Mesodermal cell (in vitro differentiated cells): ENCODE data around the gene STXBP6.

Experiments used
- H3K27ac ChIP-seq: 2 replicates; pipeline ENCODE4 v1.7.0; 2013; ENCODE audit warnings: mild to moderate bottlenecking, low read depth, low read length, moderate library complexity; ENCODE audit not compliant: severe bottlenecking
- H3K36me3 ChIP-seq: 2 replicates; pipeline ENCODE4 v1.7.1; 2013; ENCODE audit warnings: mild to moderate bottlenecking, low read length, moderate library complexity; ENCODE audit not compliant: control insufficient read depth, insufficient read depth
- H3K4me1 ChIP-seq: one replicate; pipeline ENCODE4 v1.7.1; 2013; ENCODE audit warnings: mild to moderate bottlenecking, low read length; ENCODE audit not compliant: insufficient read depth, control insufficient read depth, poor library complexity, severe bottlenecking
- H3K4me3 ChIP-seq: 2 replicates; pipeline ENCODE4 v1.7.0; 2013; ENCODE audit warnings: low read length, control low read depth, mild to moderate bottlenecking; ENCODE audit not compliant: insufficient read depth, poor library complexity, severe bottlenecking; ENCODE audit errors: extremely low read depth
- H3K9me3 ChIP-seq: 2 replicates; pipeline ENCODE4 v1.7.1; 2013; ENCODE audit warnings: mild to moderate bottlenecking, low read length, moderate library complexity; ENCODE audit not compliant: control insufficient read depth
- WGBS, 2 experiments: methylation state at CpG; one replicate each; pipeline ENCODE4 v1.1.5; 2013; ENCODE audit warnings: missing lambda C conversion rate in 2 of 2; ENCODE audit not compliant: insufficient coverage in 2 of 2; 5-methylcytosine and 5-hydroxymethylcytosine counted together

STXBP6 gene

DNA sequence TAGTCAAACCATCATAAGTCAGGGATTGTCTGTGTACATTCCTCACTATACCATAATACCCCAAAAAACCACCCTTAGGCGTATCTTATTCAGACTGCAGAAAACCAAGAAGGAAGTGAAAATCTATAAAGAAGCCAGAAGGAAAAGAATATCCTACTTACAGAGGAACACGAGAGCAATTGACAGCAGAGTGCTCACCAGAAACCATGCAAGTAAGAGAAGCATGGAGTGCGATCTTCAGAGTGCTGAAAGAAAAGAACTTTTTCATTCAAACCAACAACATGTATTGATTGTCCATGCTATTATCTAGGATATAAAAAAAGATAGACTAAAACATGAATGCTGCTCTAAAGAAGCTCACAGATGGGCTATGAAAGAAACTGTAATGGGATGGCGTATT is 50.8 kb downstream of the STXBP6 start:
- Histone ChIP-seq H3K27ac (no peak overlapping the region), H3K4me3 (no peak overlapping the region), H3K4me1 (peaks cover 17% of the 10 kb centered on the region), H3K9me3 (peaks cover 6% of the 10 kb centered on the region), H3K36me3 (no peaks in the 10 kb centered on the region)
- 90 to 100% methylated on average over 1 of the region's 4 CpGs for WGBS, 2 experiments

DNA sequence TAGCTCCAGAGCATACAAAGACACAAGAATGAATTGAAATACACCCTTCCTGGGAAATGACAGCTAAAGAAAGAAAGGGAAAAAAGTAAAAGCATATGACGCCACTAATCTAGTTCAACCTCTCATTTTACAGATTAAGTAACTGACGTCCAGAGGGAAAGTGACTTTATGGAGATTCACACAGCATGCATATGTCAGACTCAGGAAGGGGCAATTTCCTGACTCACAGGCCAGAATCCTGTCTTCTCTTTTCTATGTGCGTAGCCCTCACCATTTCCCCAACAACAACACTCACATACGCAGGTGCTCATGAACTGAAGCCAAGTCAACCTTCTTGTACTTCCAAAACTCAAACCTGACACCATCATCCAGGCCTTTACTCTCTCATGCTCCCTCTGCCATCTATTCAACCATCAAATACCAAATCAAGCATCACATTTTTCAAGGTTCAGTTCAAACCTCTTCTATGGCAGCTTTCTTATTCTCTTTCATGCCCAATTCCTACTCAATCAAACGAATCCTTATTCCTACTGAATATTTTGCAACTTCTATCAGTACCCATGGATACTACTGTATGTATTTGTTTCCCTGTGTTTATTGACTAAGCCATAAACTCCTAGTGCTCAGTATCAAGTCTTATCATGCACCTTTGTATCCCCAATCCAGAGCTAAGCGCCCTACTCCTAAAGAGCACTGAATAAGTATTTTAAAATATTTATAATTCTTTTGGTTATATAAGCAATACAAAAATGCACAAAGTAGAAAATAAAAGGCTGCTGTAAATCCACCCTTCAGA is 52.8 kb downstream of the STXBP6 start:
- Histone ChIP-seq H3K9me3 (peaks cover 6% of the 10 kb centered on the region), H3K36me3 (no peaks in the 10 kb centered on the region), H3K4me3 (no peak overlapping the region), H3K4me1 (peaks cover 13% of the 10 kb centered on the region), H3K27ac (no peak overlapping the region)
- 95 to 96% methylated on average over 3 of the region's 6 CpGs for WGBS, 2 experiments

DNA sequence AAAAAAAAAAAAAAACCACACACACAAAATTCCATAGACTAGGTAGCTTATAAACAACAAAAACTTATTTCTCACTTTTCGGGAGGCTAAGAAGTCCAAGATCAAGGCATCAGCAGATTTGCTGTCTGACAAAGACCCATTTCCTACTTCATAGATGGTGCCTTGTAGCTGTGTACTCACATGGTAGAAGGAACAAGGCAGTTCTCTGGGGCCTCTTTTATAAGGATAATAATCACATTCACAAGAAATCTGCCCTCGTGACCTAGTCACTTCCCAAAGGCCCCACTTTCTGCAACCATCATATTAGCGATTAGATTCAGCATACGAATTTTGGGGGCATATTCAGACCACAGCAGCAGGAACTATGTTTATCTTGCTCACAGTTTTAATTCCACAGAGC is 54.9 kb downstream of the STXBP6 start:
- H3K4me3 ChIP-seq: no peak overlapping the region
- H3K27ac ChIP-seq: no peak overlapping the region
- peaks cover 7% of the 10 kb centered on the region for H3K4me1 ChIP-seq
- H3K9me3 ChIP-seq: peaks cover 6% of the 10 kb centered on the region
- H3K36me3 ChIP-seq: peaks cover 2% of the 10 kb centered on the region
- WGBS, 2 experiments: 100% methylated on average over 2 to 4 of the region's 4 CpGs

DNA sequence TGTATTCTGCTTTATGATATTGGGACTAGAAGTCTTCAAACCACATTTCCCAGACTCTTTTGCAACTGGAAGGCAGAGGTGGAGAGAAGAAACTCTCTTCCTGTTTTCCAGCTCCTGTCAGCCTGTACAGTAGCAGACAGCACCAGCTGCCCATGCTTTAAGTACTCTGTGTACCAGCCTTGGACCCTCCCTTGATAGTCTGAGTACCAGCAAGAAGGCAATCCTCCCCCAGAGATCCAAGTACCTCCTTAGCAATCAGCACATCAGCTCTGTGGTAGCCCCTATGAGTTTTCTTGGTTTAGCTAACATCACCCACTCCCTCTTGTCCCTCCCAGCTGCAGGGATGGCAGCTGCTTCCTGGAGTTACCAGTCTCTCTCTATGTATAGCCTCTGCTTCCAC is 56.3 kb downstream of the STXBP6 start:
- H3K36me3 ChIP-seq: peaks cover 9% of the 10 kb centered on the region
- no peak overlapping the region for H3K27ac ChIP-seq
- H3K9me3 ChIP-seq: no peaks in the 10 kb centered on the region
- H3K4me3 ChIP-seq: no peak overlapping the region
- H3K4me1 ChIP-seq: peaks cover 3% of the 10 kb centered on the region

DNA sequence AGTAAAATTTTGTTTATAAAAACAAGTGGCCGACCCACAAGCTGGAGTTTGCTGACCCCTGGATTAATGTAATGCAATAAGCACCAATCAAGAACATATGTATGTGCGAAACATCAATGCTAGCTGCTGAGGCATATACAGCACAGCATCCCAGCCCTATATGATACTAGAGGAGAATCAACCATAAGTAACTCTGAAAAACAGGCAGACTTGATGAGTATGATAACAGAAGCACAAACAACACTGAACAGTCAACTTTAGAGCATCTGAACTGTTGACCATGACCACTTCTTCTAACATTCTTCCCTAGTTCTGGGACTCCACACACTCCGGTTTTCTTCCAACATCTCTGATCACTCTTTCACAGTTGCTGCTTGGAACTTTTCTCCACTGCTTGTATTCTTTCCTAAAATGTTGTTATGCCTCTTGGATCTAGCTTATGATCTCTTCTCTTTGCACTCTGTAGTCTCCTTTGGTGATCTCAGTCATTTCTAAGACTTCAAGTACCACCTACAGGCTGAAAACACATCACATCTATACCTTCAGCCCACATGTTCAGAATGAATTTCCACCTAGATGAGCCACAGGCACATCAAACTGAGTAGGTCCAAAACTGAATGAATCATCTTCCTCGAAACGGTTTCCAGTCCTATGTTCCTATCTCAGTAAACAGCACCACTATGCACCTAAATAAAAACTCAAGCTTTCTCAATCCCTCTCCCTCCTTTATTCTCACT is 57.2 kb downstream of the STXBP6 start:
- Histone ChIP-seq H3K9me3 (no peaks in the 10 kb centered on the region), H3K4me3 (no peak overlapping the region), H3K27ac (no peak overlapping the region), H3K36me3 (peaks cover 9% of the 10 kb centered on the region), H3K4me1 (peaks cover 3% of the 10 kb centered on the region)
- WGBS, 2 experiments: 96 to 100% methylated on average over 4 to 5 of the region's 5 CpGs

DNA sequence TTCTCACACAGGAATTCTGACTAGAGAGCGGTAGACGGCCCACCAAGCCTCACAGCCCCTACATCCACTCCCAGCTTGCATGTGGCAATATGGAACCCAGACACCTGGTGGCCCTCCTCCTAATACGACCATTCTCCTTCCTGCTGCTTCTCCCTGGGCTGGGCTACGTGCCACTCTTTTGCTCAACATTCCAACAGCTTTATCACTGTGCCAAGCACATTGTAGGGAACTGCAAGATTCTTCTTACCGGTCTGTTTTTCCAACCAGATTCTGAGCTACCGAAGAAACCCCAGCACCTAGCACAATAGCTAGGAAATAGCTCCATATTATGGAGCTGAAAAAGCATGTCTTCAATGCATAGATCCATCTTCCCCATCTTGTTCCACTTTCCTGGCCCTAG is 58.1 kb downstream of the STXBP6 start:
- WGBS, 2 experiments: 89% methylated on average over 5 to 6 of the region's 6 CpGs
- Histone ChIP-seq H3K36me3 (peaks cover 17% of the 10 kb centered on the region), H3K4me3 (no peak overlapping the region), H3K4me1 (peaks cover under 1% of the 10 kb centered on the region), H3K9me3 (no peaks in the 10 kb centered on the region), H3K27ac (no peak overlapping the region)

DNA sequence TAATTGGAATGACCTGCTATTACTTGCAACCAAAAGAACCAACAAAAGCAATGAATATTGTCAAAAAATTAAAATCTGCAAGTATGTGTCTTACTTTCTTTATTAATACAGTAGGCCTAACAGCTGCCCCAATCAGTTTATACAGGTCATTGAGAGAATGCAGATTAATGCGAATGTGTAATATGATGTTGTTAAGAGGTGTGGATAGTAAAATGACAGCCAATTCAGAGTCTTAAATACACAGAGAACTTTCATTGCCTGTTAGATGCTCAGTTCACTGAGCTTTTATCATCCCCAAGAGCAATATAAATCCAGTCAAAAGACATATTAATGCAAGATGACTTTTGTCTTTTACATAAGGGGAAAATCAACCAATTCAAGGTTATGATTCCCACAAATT is 58.7 kb downstream of the STXBP6 start:
- H3K36me3 ChIP-seq: peaks cover 18% of the 10 kb centered on the region
- no peaks in the 10 kb centered on the region for H3K4me1 ChIP-seq
- no peak overlapping the region for H3K4me3 ChIP-seq
- no CpG with 5 or more reads among the region's 1 CpG for WGBS, 2 experiments
- no peaks in the 10 kb centered on the region for H3K9me3 ChIP-seq
- H3K27ac ChIP-seq: no peak overlapping the region

DNA sequence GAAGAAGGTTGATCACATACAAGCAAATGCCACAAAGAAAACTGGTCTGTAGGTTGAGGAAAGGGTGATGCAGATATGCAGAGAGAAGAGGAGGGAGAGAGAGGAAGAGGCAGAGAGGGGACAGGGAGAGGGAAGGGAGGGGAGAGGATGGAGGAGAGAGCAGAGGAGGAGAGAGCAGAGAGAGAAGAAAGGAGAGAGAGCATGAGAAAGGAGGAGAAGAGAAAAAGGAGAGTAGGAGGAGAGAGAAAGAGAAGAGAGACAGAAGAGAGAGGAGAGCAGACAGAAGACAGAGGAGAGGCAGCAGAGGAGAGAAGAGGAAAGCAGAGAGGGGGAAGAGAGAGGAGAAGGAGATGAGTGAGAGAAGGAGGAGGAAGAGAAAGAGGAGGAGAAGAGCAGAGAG is 59.2 kb downstream of the STXBP6 start:
- H3K27ac ChIP-seq: no peak overlapping the region
- no peak overlapping the region for H3K4me3 ChIP-seq
- H3K9me3 ChIP-seq: no peaks in the 10 kb centered on the region
- peaks cover 22% of the 10 kb centered on the region for H3K36me3 ChIP-seq
- no peaks in the 10 kb centered on the region for H3K4me1 ChIP-seq

DNA sequence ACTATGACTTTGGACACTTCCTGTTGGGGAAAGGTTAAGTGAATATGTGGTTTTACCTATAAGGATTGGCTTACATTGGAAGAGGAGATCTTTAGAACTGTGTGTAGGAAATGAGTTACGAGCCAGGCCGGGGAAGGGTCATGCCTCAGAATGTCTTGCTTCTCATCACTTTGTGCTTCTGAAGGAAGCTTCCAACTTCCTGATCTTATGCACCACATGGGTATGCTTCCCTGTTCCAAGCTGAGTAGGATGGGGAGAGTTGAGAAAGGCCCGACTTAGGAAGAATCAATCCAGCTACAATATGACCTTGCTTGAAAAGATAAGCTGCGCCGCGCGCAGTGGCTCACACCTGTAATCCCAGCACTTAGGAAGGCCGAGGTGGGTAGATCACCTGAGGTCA is 59.9 kb downstream of the STXBP6 start:
- 100% methylated on average over 2 of the region's 8 CpGs; no CpG with 5 or more reads in 1 of the 2 experiments for WGBS, 2 experiments
- Histone ChIP-seq H3K27ac (no peak overlapping the region), H3K4me1 (peaks cover 6% of the 10 kb centered on the region), H3K4me3 (no peak overlapping the region), H3K9me3 (no peaks in the 10 kb centered on the region), H3K36me3 (peaks cover 22% of the 10 kb centered on the region)

DNA sequence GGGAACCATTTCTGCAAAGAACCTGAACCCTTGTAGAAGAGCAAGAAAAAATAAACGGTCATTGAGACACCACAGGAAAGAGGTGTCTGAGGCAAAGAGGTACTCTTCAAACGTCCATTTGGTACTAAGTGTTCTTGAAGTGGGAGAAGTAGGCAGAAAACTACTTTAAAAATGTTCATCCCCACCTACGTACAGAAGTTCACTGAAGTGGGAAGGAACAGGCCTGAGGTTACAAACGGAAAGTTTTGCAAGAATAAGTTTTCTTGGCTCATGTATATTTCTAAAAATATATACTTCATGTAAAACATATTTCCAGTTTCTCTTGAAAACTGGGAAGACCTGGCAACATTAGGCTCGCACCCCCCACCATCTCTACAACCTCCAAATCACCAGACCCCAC is 61.2 kb downstream of the STXBP6 start:
- Histone ChIP-seq H3K27ac (no peak overlapping the region), H3K4me1 (peaks cover 8% of the 10 kb centered on the region), H3K36me3 (peaks cover 22% of the 10 kb centered on the region), H3K4me3 (no peak overlapping the region), H3K9me3 (no peaks in the 10 kb centered on the region)
- WGBS, 2 experiments: 75 to 92% methylated on average over 2 of the region's 5 CpGs
